Measurements from ENCODE around the gene TGFA.

TGFA gene

GRCh38 chr2:70461981-70462876, 91.4 kb downstream of the TGFA start:
- no peak for DNase-seq

DNA sequence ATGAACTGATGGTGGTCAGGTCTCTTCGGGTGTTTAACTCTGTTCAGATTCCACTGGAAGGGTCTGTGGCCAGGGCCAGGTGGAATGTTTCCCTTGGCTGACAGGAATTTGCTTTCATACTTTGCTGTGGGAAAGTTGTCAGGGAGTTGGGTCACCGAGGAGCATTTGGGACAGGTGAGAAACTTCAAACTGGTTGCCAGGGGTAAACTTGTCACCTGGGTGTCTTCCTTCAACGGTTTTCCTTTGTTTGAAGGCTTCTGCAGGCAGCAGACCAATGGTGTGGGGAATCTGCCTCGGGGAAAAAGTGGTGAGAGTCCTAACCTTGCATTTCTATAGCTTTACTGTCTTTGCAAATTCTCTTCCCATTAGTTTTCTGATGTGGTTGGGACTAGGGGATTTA, 92.2 kb downstream of the TGFA start:
- DNase-seq = no peak

- DNase-seq = no peak
Observed at GRCh38 chr2:70460333-70460732, 93.3 kb downstream of the TGFA start.

DNA sequence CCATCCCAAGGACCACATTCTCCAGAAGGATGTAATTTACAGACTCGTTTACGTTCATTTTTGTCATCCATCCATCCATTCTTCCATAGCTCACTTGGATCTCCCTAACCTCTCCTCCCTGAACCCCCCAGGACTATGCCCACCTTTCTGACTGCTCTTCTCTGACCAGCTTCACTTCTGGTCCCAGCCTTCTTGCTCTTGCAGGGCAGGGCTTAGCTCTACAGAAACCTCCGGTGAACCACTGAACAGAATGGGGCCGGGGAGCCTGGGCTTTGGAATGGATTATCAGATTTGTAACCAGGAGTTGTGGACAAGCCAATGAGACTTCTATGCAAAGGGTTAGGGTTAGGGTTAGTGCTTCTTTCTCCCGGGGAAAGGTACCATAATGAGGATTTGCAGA, 95.0 kb downstream of the TGFA start:
- no peak for DNase-seq

DNA sequence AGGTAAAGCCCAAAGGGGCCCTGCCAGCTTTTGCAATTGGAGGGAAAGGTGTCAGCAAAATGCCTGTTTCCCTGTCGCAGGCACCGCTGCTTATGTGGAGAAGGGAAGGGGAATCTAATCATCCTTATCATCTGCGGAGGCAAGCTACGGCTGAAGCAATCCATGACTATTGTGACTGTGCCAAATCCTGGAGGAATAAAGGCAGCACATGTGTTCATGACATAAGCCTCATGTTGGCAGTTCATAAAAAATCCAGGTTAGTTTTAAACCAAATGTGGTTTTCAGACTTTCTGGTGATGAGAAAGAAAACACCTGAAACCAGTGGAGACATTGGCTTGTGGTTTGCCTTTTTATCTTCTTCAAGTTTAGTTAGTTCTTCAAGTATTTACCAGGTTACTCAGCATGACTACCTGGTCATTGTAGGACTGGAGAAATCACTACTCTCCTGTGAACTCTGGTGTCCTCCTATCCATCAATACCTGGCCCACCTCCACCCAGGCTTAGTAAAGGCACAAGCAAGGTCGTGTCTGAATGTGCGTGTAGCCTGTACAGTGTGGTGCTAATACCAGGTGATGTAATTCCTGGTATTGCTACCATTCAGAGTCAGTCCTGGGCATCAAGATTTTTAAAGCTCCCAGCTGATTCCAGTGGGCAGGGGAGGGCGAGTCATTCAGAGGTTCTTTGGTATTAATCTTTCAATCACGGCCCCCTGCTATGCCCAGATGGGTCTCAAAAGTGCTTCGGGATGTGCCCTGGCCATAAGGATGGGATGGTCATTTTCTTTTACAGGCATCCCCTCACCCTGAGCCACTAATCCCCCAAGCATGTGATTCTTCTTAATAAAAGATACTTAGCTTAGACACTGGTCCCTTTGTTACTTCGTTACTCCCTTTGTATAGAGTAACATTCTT, 96.8 kb downstream of the TGFA start:
- no peak for DNase-seq

GRCh38 chr2:70454936-70455544, 98.6 kb downstream of the TGFA start:
- DNase-seq = no peak

- DNase-seq = no peak
Observed at GRCh38 chr2:70450641-70451250, 102.9 kb downstream of the TGFA start.

- DNase-seq = no peak
Observed at GRCh38 chr2:70448041-70448440, 105.6 kb downstream of the TGFA start.

- no peak for DNase-seq
Observed at GRCh38 chr2:70443726-70444125, 109.9 kb downstream of the TGFA start.

DNA sequence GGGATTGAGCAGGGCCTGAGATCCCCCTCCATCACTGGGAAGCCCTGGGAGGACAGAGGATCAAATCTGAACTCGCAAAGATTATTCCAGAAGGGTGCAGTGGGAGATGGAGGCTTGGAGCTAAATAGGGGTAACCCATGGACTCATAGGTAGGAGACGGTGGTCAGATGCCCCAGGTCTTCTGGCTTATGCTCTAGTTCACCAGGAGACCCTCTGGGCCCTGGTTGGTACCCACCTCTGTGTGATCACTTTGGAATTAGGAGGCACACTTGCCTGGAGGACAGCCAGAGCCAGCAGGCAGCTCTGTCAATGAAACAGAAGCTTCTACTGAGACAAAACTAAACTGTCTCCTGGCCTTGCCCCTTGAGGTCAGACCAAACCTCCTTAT, 110.6 kb downstream of the TGFA start:
- no peak for DNase-seq

GRCh38 chr2:70442301-70443077, 111.1 kb downstream of the TGFA start:
- peak; percentile 50 for DNase-seq

GRCh38 chr2:70440621-70441020, 113.0 kb downstream of the TGFA start:
- DNase-seq = no peak

DNA sequence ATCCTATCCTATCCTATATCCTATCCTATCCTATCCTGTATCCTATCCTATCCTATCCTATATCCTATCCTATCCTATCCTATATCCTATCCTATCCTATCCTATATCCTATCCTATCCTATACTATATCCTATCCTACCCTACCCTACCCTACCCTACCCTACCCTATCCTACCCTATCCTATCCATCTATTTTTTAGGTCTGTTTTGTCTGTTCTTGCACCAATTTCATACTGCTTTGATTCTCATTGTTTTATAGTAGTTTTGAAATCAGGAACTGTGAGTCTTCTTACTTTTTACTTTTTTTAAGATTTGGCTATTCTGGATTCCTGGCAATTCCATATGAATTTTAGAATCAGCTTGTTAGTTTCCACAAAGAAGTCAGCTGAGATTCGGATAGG, 118.5 kb downstream of the TGFA start:
- DNase-seq = no peak

GRCh38 chr2:70433315-70433714, 120.3 kb downstream of the TGFA start:
- no peak for DNase-seq

DNA sequence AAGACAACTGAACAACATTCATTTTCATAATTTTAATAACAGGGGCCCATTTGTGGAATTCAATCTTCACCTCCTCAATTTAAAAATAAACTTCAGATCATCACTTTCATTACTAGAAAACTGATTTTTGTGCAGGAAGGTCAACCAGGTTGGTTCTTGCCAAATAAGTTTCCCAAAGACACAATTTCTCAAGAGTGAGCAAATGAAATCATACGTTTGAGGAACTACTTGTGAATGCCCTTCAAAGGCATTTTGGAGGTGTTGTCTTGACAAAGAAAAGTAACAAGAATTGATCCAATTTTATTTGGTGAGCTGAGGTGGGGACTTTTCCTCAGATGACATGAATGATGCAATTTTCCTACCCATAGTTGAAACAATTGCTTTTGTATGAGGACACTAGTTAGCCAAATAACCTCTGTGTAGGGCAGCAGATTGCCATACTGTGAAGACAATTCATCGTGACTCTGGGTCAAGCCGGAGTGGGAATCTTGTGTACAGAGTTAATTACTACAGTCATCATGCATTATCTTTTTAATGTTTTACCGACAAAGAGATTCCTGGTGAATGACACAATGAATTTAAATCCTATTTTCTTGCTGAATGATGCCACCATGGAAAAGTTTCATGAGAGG, 121.8 kb downstream of the TGFA start:
- no peak for DNase-seq

DNA sequence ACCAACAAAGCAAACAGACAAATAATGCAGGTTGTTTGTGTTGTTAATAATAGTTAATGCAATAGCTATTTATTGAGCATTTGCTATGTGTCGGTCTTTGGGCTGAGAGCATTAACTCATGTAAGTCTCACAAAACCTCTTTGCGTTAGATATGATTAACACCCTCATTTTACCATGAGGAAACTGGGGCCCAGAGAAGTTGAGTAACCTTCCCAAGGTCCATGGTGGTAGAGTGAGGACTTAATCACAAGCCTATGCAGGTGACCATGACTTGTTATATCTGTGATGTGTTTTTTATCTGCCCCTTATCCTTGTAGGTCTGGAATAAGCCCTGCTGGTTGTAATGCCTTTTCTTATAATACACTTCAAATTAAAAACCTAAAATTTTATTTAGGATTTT, 127.3 kb downstream of the TGFA start:
- DNase-seq = no peak

- DNase-seq = no peak
Observed at GRCh38 chr2:70425682-70426301, 127.8 kb downstream of the TGFA start.

GRCh38 chr2:70420740-70421139, 132.9 kb downstream of the TGFA start:
- no peak for DNase-seq

DNA sequence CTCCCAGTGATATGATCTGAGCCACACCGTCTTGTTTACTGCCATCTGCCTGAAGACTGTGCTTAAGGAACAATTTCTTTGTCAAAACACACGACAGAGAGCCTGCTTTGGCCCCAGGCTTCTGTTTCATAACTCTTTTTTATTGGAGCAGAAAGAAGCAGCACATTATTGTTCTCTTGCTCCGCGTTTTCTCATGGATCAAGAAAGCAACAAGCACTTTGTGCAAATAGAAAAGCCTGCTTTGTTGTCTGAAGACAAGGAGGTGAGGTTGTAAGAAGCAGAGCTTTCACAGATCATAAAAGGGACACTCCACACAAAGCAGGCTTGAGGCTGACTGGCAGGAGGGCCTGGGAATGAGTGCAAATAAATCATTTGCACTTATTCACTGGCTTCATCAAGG, 133.5 kb downstream of the TGFA start:
- no peak for DNase-seq

GRCh38 chr2:70418514-70418913, 135.1 kb downstream of the TGFA start:
- no peak for DNase-seq

GRCh38 chr2:70417011-70417410, 136.6 kb downstream of the TGFA start:
- no peak for DNase-seq
